ENCODE data around the gene TEAD3. TPM values are rescaled to one million over a fixed set of nuclear protein-coding genes. Genes with fewer than 3 reads are reported as not detected.
"Not testable (repeated sequence)": the region's sequence is repeated elsewhere in the genome, so short reads cannot be mapped to it uniquely, and the experiment has no call there.

The TEAD3 gene
- total RNA-seq, 1 experiment from 2014 or later: 10.7 TPM

GRCh38 chr6:35435074-35435837 is 61.6 kb downstream of the TEAD3 start:
- ChIA-PET CTCF (no interaction called here), POLR2A (no interaction called here)
- in situ Hi-C loops (cut with HindIII; ENCODE audit: low pct_unique_long_range_greater_than_20kb, low sequenced_read_pairs): no loop called here
- H3K27me3 ChIP-seq (ENCODE audit: control insufficient read depth, insufficient read depth, low read length): no peaks in the 10 kb centered on the region
- peak overlapping the region; percentile 35; the same call in 1 of the 2 replicates for H3K27ac ChIP-seq (ENCODE audit: low read length)
- BruUV-seq (replicated peaks): no TSS peak
- 0 out of 2 replicates have a peak, but pooled peaks have one; percentile 11 for ATAC-seq
- intact Hi-C loops (cut with micrococcal nuclease; ENCODE audit: unreplicated experiment): no loop called here
- H3K4me1 ChIP-seq (ENCODE audit: control insufficient read depth, insufficient read depth, low read length): no peaks in the 10 kb centered on the region; the same call in 1 of the 2 replicates
- H3K36me3 ChIP-seq (ENCODE audit: control insufficient read depth, insufficient read depth, low read length): no peaks in the 10 kb centered on the region
- no peaks in the 10 kb centered on the region for H3K9me3 ChIP-seq (ENCODE audit: control insufficient read depth, insufficient read depth, low read depth, low read length)
- DNase-seq (ENCODE audit: low read depth, low spot score): no peak
- no peak overlapping the region for H3K4me3 ChIP-seq (ENCODE audit: low read depth in 2 of 2, low read length in 2 of 2)
- TF ChIP-seq SIN3A (IDR thresholded peaks at IDR 0.05; ENCODE audit: borderline replicate concordance, insufficient read depth, low read depth, low read length) (no peak), REST (IDR thresholded peaks at IDR 0.05; ENCODE audit: insufficient read depth in 1 of 2, low read depth in 2 of 2, low read length in 1 of 2) (no peak), CTCF (IDR thresholded peaks at IDR 0.05) (no peak), TCF7L2 (IDR thresholded peaks at IDR 0.05; ENCODE audit: low read depth, low read length) (no peak), POLR2AphosphoS5 (IDR thresholded peaks at IDR 0.05; ENCODE audit: low read depth, low read length) (no peak)

GRCh38 chr6:35432702-35433101 is 64.2 kb downstream of the TEAD3 start:
- in situ Hi-C loops (cut with HindIII; ENCODE audit: low pct_unique_long_range_greater_than_20kb, low sequenced_read_pairs); H3K27me3 ChIP-seq (ENCODE audit: control insufficient read depth, insufficient read depth, low read length); ATAC-seq; H3K4me1 ChIP-seq (ENCODE audit: control insufficient read depth, insufficient read depth, low read length); H3K36me3 ChIP-seq (ENCODE audit: control insufficient read depth, insufficient read depth, low read length); POLR2A ChIA-PET; intact Hi-C loops (cut with micrococcal nuclease; ENCODE audit: unreplicated experiment); DNase-seq (ENCODE audit: low read depth, low spot score); H3K27ac ChIP-seq (ENCODE audit: low read length); H3K4me3 ChIP-seq (ENCODE audit: low read depth in 2 of 2, low read length in 2 of 2); BruUV-seq (replicated peaks): not testable (repeated sequence)
- H3K9me3 ChIP-seq (ENCODE audit: control insufficient read depth, insufficient read depth, low read depth, low read length): peaks cover 13% of the 10 kb centered on the region; the same call in 1 of the 2 replicates
- CTCF ChIA-PET: interaction anchor here (0.6 kb wide), 1 partner anchor 12 kb away, joined by 4 read pairs; no protein-coding TSS in a partner anchor

- ATAC-seq (no peak), DNase-seq (ENCODE audit: low read depth, low spot score) (no peak)
- ChIA-PET CTCF (no interaction called here), POLR2A (no interaction called here)
- H3K27ac ChIP-seq (ENCODE audit: low read length): no peak overlapping the region
- H3K9me3 ChIP-seq (ENCODE audit: control insufficient read depth, insufficient read depth, low read depth, low read length): peaks cover 13% of the 10 kb centered on the region; the same call in 1 of the 2 replicates
- no peaks in the 10 kb centered on the region; the same call in 1 of the 2 replicates for H3K4me1 ChIP-seq (ENCODE audit: control insufficient read depth, insufficient read depth, low read length)
- no peak overlapping the region for H3K4me3 ChIP-seq (ENCODE audit: low read depth in 2 of 2, low read length in 2 of 2)
- BruUV-seq (replicated peaks): no TSS peak
- intact Hi-C loops (cut with micrococcal nuclease; ENCODE audit: unreplicated experiment) (no loop called here), in situ Hi-C loops (cut with HindIII; ENCODE audit: low pct_unique_long_range_greater_than_20kb, low sequenced_read_pairs) (no loop called here)
- no peak for TF ChIP-seq TCF7L2 (IDR thresholded peaks at IDR 0.05; ENCODE audit: low read depth, low read length)
- no peak for TF ChIP-seq POLR2AphosphoS5 (IDR thresholded peaks at IDR 0.05; ENCODE audit: low read depth, low read length)
- TF ChIP-seq SIN3A (IDR thresholded peaks at IDR 0.05; ENCODE audit: borderline replicate concordance, insufficient read depth, low read depth, low read length): no peak
- TF ChIP-seq CTCF (IDR thresholded peaks at IDR 0.05): no peak
- TF ChIP-seq REST (IDR thresholded peaks at IDR 0.05; ENCODE audit: insufficient read depth in 1 of 2, low read depth in 2 of 2, low read length in 1 of 2): no peak
- no peaks in the 10 kb centered on the region for H3K27me3 ChIP-seq (ENCODE audit: control insufficient read depth, insufficient read depth, low read length)
- H3K36me3 ChIP-seq (ENCODE audit: control insufficient read depth, insufficient read depth, low read length): no peaks in the 10 kb centered on the region
Observed at GRCh38 chr6:35432291-35432690, 64.6 kb downstream of the TEAD3 start.
